Kidney epithelial cell (primary cell): ENCODE data around the gene SCN5A. TPM values are rescaled to one million over a fixed set of nuclear protein-coding genes. Genes with fewer than 3 reads are reported as not detected.

Experiments
- DNase-seq: peaks from one replicate; pipeline ENCODE4 v3.0.0-alpha.2; 2010; ENCODE audit warnings: low read depth
- H3K27me3 ChIP-seq: 2 replicates; pipeline ENCODE4 v1.6.0; 2011; ENCODE audit warnings: low read length; ENCODE audit not compliant: control insufficient read depth, insufficient read depth
- H3K36me3 ChIP-seq: 2 replicates; pipeline ENCODE4 v1.5.1; 2011; ENCODE audit warnings: low read length; ENCODE audit not compliant: control insufficient read depth, insufficient read depth
- H3K4me3 ChIP-seq: 2 replicates; pipeline ENCODE4 v1.5.1; 2011; ENCODE audit warnings: low read depth, mild to moderate bottlenecking, control low read depth, low read length
- total RNA-seq: library from RNA; depleted of rRNA; stranded (reverse); fragments of >200 nt; gene quantifications from 2 replicates; pipeline ENCODE4 v1.2.3, GENCODE V29; 2015
- TF ChIP-seq, protein P1 (sequence below): IDR thresholded peaks from 2 replicates; pipeline ENCODE4 v1.5.1; 2011; ENCODE audit warnings: mild to moderate bottlenecking, moderate library complexity, low read length, control low read depth, inconsistent platforms; ENCODE audit not compliant: insufficient read depth, poor library complexity, severe bottlenecking

Gene SCN5A
- total RNA-seq, 1 donor from 2014 or later: 3.8 TPM

DNA sequence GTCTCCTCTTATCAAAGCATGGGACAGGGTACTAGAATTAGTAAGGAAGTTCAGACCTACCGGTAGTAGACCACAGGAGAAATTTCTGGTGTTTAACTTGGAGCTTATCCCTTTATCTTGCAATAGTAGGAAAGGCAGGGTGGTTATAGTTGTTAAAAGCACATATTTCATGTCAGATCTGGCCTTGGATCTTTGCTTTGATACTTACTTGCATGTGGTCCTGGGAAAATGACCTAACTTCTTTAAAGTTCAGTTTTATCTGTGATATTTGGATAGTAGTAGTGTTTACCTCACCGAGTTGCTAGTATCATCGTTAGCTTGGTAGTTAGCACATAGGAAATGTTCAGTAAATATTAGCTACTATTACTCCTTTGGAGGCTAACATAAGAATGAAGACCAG lies 137.9 kb downstream of the SCN5A start:
- Histone ChIP-seq H3K4me3 (no peak overlapping the region), H3K27me3 (no peaks in the 10 kb centered on the region), H3K36me3 (no peaks in the 10 kb centered on the region)
- TF ChIP-seq, protein P1, sequence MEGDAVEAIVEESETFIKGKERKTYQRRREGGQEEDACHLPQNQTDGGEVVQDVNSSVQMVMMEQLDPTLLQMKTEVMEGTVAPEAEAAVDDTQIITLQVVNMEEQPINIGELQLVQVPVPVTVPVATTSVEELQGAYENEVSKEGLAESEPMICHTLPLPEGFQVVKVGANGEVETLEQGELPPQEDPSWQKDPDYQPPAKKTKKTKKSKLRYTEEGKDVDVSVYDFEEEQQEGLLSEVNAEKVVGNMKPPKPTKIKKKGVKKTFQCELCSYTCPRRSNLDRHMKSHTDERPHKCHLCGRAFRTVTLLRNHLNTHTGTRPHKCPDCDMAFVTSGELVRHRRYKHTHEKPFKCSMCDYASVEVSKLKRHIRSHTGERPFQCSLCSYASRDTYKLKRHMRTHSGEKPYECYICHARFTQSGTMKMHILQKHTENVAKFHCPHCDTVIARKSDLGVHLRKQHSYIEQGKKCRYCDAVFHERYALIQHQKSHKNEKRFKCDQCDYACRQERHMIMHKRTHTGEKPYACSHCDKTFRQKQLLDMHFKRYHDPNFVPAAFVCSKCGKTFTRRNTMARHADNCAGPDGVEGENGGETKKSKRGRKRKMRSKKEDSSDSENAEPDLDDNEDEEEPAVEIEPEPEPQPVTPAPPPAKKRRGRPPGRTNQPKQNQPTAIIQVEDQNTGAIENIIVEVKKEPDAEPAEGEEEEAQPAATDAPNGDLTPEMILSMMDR: no peak
- no peak for DNase-seq

DNA sequence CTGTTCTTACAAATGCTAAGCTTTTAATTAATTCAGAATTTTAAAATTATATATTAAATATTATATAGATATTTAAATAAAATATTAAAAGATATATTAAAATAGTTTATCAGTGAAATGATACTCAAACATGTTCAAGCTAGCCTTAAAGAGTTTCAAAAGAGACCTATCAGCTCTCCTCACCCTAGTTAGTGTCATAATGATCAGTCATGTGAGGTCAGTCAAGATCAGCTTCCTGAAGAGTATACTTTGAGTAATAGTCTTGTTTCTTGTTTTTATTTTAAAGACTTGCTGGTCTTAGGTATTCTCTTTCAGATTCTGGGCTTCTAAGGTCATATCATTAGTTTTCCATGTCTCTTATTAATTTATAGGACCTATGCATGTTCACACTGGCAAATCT lies 138.9 kb downstream of the SCN5A start:
- H3K4me3 ChIP-seq: no peak overlapping the region
- TF ChIP-seq, protein P1: no peak
- DNase-seq: no peak
- H3K27me3 ChIP-seq: no peaks in the 10 kb centered on the region
- H3K36me3 ChIP-seq: no peaks in the 10 kb centered on the region

DNA sequence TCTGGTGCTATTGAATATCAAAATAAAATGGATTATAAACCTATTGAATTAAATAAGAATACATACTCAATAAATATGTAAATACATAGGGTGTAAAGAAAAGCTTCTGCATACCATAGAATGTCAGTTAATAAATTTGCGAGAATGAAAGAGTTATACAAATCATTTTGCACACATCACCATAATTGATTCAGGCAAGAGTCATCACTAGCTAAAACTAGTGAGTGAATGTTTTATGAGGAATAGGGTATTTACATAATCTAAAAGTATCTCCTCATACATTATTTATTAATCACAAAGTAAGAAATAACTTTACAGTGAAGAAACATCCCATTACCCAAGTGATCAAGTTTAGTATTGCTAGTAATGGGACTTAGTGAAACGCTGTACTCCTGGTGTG lies 139.8 kb downstream of the SCN5A start:
- no peaks in the 10 kb centered on the region for H3K27me3 ChIP-seq
- H3K4me3 ChIP-seq: no peak overlapping the region
- H3K36me3 ChIP-seq: no peaks in the 10 kb centered on the region
- DNase-seq: no peak
- TF ChIP-seq, protein P1: no peak

DNA sequence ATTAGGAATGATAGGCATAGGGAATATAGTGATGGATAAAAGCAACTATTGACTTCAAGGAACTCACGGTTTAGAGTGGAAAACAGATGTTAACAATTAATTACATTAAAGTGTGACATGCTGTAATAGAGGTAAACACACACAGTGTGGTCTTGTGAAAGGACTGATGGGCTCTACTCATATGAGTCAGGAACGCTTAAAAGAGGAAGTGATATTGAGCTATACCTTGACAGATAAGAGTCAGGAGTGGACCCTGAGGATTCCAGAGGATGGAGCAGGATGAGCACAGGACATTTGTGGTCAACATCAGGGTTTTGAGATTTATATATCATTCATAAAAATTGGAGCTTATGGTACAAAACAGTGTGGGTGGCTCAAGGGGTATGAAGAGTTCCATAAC lies 142.4 kb downstream of the SCN5A start:
- Histone ChIP-seq H3K4me3 (no peak overlapping the region), H3K27me3 (no peaks in the 10 kb centered on the region), H3K36me3 (no peaks in the 10 kb centered on the region)
- no peak for DNase-seq
- TF ChIP-seq, protein P1: no peak

DNA sequence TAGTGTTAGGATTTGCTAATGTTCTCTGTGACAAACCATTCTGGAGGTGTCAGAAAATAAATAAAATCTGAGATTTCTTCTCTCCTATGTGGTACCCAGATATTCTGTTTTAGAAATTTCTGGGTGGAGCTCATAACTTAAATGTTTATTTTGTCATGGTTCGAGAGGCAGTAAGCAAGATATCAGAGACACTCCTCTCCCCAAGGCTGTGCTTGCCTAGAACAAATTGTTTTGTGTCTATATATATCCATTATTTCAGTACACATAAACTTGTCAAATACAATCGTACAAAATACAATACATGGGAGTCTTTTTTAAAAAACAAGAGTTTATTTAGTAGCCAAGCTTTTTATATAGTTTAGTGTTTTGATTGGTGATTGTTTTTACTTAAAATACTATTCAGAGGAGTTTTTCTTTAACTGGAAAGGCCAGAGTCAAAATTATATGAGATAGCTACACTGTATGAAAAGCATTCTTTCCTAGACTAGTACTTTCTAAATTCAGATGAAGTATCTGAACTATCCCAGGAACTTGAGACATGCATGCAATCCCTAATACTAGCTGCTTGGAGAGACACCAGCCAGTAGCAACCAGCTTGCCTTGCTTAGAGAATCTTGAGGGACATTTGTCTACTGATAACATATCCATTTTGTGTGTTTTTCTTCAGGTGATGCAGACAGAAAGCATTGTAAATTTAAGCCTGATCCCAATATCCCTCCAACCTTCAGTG lies 148.6 kb downstream of the SCN5A start:
- no peaks in the 10 kb centered on the region for H3K27me3 ChIP-seq
- no peak overlapping the region for H3K4me3 ChIP-seq
- H3K36me3 ChIP-seq: no peaks in the 10 kb centered on the region
- no peak for DNase-seq
- TF ChIP-seq, protein P1: no peak

Other genes starting within 250 kb of the SCN5A start
- gene ACVR2B, start 195.8 kb downstream of the SCN5A start, total RNA-seq: 16.1 and 18.7 TPM in 2 replicates
- gene EXOG, start 153.3 kb downstream of the SCN5A start, total RNA-seq: 5.4 and 6.4 TPM in 2 replicates
- not detected in 2 replicates for gene SCN10A, start 166.5 kb upstream of the SCN5A start, total RNA-seq